T-helper 22 cell (primary cell): Measurements from ENCODE around the gene ARID1B.
"Not testable (repeated sequence)": the region's sequence is repeated elsewhere in the genome, so short reads cannot be mapped to it uniquely, and the experiment has no call there.

Experiments used
- DNase-seq: peaks from one replicate; pipeline ENCODE4 v3.0.0-alpha.2; 2020; ENCODE audit warnings: low read depth

Gene ARID1B

GRCh38 chr6:156940221-156940620 is 163.0 kb downstream of the ARID1B start:
- DNase-seq = no peak

GRCh38 chr6:156942266-156942665 is 165.1 kb downstream of the ARID1B start:
- DNase-seq = no peak

- DNase-seq = no peak
Observed at GRCh38 chr6:156943166-156943565, 166.0 kb downstream of the ARID1B start.

GRCh38 chr6:156943816-156944215 is 166.6 kb downstream of the ARID1B start:
- no peak for DNase-seq

- no peak for DNase-seq
Observed at GRCh38 chr6:156944412-156944811, 167.2 kb downstream of the ARID1B start.

- not testable (repeated sequence) for DNase-seq
Observed at GRCh38 chr6:156945789-156946172, 168.6 kb downstream of the ARID1B start.

- DNase-seq = no peak
Observed at GRCh38 chr6:156946370-156946936, 169.3 kb downstream of the ARID1B start.

- no peak for DNase-seq
Observed at GRCh38 chr6:156948277-156948676, 171.1 kb downstream of the ARID1B start.

- DNase-seq = no peak
Observed at GRCh38 chr6:156948807-156949206, 171.6 kb downstream of the ARID1B start.

- DNase-seq = no peak
Observed at GRCh38 chr6:156949376-156949775, 172.2 kb downstream of the ARID1B start.

- no peak for DNase-seq
Observed at GRCh38 chr6:156950084-156950483, 172.9 kb downstream of the ARID1B start.

- DNase-seq = no peak
Observed at GRCh38 chr6:156950531-156950930, 173.4 kb downstream of the ARID1B start.

GRCh38 chr6:156952401-156952800 is 175.2 kb downstream of the ARID1B start:
- no peak for DNase-seq

GRCh38 chr6:156953127-156953478 is 175.9 kb downstream of the ARID1B start:
- no peak for DNase-seq

GRCh38 chr6:156953479-156954146 is 176.4 kb downstream of the ARID1B start:
- DNase-seq = peak; percentile 14

- no peak for DNase-seq
Observed at GRCh38 chr6:156954191-156954590, 177.0 kb downstream of the ARID1B start.

- no peak for DNase-seq
Observed at GRCh38 chr6:156954816-156955215, 177.6 kb downstream of the ARID1B start.

GRCh38 chr6:156955494-156956183 is 178.5 kb downstream of the ARID1B start:
- DNase-seq = no peak

- DNase-seq = no peak
Observed at GRCh38 chr6:156956286-156956685, 179.1 kb downstream of the ARID1B start.

GRCh38 chr6:156957931-156958547 is 180.9 kb downstream of the ARID1B start:
- DNase-seq = no peak

GRCh38 chr6:156960525-156960924 is 183.3 kb downstream of the ARID1B start:
- DNase-seq = no peak

GRCh38 chr6:156961282-156961892 is 184.2 kb downstream of the ARID1B start:
- DNase-seq = no peak
